GM13977 (cell line): ENCODE data around the gene CMIP.

Source experiments
- DNase-seq: peaks from one replicate; pipeline ENCODE4 v3.0.0; 2012; ENCODE audit warnings: low spot score
- in situ Hi-C: fragments of 300-500 bp; cut with MboI; formaldehyde crosslinking; loops from one replicate; pipeline ENCODE4 v1.12.0; 2022; ENCODE audit warnings: low sequenced_read_pairs, low pct_unique_long_range_greater_than_20kb, mixed read lengths, inconsistent platforms; ENCODE audit not compliant: unreplicated experiment
- TF ChIP-seq, protein P1 (sequence below): IDR thresholded peaks from 2 replicates; pipeline ENCODE4 v1.5.1; 2012; ENCODE audit warnings: mild to moderate bottlenecking, control low read depth; ENCODE audit not compliant: insufficient read depth; ENCODE audit errors: extremely low read depth, missing control alignments

Gene CMIP

DNA sequence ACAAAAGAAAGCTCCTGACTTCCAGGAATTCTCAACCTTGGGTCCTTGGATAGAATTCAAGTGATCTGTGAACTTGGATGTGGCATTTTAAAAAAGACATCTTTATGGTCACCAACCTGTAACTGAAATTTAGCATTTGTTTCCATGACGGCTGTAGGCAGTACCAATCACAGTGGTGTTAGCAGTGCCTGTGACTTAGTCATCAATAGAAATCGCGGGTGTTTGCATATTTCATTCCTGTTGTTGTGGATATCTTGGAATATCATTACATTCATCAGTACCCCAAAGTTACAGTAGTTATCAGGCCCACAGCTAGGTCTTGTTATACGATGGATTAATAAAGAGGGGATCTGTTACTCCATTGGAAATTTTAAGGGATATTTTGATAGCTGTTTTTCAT, 81.6 kb downstream of the CMIP start:
- DNase-seq, result no peak
- TF ChIP-seq, protein P1, sequence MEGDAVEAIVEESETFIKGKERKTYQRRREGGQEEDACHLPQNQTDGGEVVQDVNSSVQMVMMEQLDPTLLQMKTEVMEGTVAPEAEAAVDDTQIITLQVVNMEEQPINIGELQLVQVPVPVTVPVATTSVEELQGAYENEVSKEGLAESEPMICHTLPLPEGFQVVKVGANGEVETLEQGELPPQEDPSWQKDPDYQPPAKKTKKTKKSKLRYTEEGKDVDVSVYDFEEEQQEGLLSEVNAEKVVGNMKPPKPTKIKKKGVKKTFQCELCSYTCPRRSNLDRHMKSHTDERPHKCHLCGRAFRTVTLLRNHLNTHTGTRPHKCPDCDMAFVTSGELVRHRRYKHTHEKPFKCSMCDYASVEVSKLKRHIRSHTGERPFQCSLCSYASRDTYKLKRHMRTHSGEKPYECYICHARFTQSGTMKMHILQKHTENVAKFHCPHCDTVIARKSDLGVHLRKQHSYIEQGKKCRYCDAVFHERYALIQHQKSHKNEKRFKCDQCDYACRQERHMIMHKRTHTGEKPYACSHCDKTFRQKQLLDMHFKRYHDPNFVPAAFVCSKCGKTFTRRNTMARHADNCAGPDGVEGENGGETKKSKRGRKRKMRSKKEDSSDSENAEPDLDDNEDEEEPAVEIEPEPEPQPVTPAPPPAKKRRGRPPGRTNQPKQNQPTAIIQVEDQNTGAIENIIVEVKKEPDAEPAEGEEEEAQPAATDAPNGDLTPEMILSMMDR, result no peak
- in situ Hi-C loops, result no loop called here

DNA sequence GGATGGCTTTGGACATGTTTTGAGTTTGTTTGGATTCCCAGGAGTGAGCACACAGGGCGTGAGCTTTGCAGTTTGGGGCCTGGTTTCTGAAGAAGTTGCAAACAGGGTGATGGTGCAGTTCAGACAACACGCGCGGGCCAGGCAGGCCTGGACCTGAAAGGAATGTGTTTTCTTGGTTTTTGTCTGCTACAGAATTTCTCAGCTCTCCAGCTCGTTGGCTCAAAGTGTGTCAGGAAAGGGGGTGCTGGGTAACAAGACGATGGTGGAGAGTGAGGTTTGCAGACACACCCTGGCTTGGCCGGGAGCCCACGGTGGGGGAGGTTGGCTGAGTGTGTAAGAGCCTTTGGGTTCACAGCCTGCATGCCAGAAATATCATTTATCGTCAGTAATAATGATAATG, 82.3 kb downstream of the CMIP start:
- TF ChIP-seq, protein P1, result no peak
- in situ Hi-C loops, result no loop called here
- no peak for DNase-seq

DNA sequence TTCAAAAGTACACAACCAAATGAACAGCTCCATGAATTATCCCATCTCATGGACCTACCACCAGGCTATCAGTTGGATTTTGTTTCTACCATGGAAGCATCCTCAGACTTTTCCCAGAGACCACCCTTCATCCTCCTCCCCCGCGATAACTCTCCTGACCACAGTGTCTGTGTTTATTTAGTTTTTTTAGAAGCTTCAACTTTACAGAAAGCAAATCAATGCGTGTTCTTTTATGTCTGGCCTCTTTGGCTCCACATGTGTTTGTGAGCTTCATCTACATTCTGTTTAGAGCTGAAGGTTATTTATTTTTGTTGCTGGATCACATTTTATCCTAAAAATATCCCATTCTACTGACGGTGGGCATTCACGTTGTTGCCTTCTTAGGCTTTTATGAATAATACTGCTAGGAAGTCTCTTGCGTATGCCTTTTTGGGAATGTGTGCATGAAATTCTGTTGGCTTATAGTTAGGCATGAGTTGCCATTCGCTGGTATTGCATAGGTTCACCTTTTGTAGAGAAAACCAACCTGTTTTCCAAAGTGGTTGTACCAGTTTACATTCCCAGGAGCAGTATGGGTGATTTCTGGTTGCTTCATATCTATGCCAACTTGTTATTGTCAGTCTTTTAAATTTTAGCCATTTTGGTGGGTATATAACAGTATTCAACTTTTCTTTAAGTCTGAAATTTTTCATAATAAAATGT, 83.0 kb downstream of the CMIP start:
- in situ Hi-C loops, result no loop called here
- TF ChIP-seq, protein P1, result no peak
- DNase-seq, result no peak

DNA sequence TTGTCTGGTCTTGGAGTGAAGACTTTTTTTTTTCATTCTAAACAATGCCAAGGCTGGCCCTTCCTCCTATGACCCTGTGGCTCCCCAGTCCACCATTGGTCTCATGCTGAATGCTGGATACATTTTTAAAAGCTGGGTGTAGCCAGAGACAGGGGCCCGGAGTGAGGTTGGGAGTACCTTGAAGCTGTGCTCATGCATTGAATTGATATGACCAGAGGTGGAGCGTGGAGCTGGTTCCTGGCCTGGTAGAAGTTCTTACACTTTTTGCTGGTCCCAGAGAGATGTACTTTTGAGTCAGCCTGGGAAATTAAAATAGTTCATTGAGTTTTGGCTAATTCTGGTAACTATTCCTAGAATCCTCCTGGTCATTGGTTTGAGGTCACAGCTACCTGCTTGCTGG, 83.6 kb downstream of the CMIP start:
- no peak for DNase-seq
- in situ Hi-C loops, result no loop called here
- TF ChIP-seq, protein P1, result no peak

DNA sequence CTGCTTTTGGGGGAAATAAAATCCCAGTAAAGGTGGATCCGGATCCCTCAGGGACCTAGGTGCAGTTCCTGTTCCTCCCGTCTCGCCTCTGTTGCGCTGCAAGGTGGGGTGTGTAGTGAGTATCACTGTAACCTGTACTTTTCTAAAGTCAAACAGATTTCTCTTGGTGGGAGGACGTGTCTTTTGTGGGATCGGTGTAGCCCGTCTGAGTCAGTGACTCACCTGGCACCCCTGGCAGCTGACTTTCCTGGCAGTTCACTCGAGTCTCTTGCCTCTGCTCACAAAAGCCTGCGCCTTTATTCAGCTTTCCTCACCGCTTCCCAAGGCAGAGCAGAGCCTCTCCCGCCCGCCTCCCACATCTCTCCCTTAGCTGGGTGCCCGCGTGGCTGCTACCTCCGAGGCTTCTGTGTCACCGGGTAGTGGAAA, 85.7 kb downstream of the CMIP start:
- TF ChIP-seq, protein P1, result no peak
- DNase-seq, result no peak
- in situ Hi-C loops, result no loop called here

DNA sequence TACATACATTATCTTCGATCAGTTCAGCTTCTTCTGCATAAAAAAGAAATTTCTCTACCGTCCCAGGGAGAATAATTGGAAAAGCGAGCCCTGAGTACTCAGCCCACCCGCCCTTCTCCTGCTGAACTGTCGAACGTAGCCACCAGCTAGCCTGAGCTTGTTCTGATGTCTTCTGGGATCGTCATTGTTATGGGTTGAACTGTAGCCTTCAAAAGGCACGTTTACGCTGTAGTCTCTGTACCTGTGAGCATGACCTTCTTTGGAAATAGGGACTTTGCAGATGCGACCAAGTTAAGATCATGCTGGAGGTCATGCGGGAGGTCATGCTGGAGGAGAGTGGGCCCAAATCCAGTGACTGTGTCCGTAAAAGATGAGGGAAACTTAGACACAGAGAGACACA, 86.2 kb downstream of the CMIP start:
- in situ Hi-C loops, result no loop called here

More for the DNA sequence above, 86.2 kb downstream of the CMIP start:
- TF ChIP-seq, protein P1, result no peak
- no peak for DNase-seq
